Mucosa of rectum (tissue), 2 donors: Measurements from ENCODE around the gene CSNK1G1.
"Not testable (repeated sequence)": the region's sequence is repeated elsewhere in the genome, so short reads cannot be mapped to it uniquely, and the experiment has no call there.

Experiments used
- H3K27ac ChIP-seq, 2 donors: one replicate each; pipeline ENCODE4 v1.7.0; 2013; ENCODE audit warnings: inconsistent platforms in 2 of 2, low read depth in 2 of 2, low read length in 2 of 2
- H3K27me3 ChIP-seq, 2 donors: one replicate each; pipeline ENCODE4 v1.7.0; 2013; ENCODE audit warnings: low read length in 2 of 2; ENCODE audit not compliant: control insufficient read depth in 2 of 2, insufficient read depth in 2 of 2
- H3K36me3 ChIP-seq, 2 donors: one replicate each; pipeline ENCODE4 v1.7.0; 2013; ENCODE audit warnings: low read length in 2 of 2; ENCODE audit not compliant: control insufficient read depth in 2 of 2, insufficient read depth in 2 of 2
- H3K4me1 ChIP-seq, 2 donors: one replicate each; pipeline ENCODE4 v1.7.0; 2013; ENCODE audit warnings: low read length in 2 of 2, mild to moderate bottlenecking in 1 of 2; ENCODE audit not compliant: control insufficient read depth in 2 of 2, insufficient read depth in 2 of 2
- H3K4me3 ChIP-seq, 2 donors: one replicate each; pipeline ENCODE4 v1.7.0; 2013; ENCODE audit warnings: low read length in 2 of 2
- H3K9ac ChIP-seq, 2 donors: one replicate each; pipeline ENCODE4 v1.7.0; 2013; ENCODE audit warnings: low read length in 2 of 2, low read depth in 1 of 2, mild to moderate bottlenecking in 1 of 2
- H3K9me3 ChIP-seq, 2 donors: one replicate each; pipeline ENCODE4 v1.7.0; 2013; ENCODE audit warnings: low read length in 2 of 2; ENCODE audit not compliant: control insufficient read depth in 2 of 2
- donor health status: healthy.
- donor health status: Normal muscosa, but diverticular disease.

CSNK1G1 gene

GRCh38 chr15:64349375-64349774 lies 6.6 kb downstream of the CSNK1G1 start:
- Histone ChIP-seq H3K9ac (no peak overlapping the region), H3K4me1 (no peaks in the 10 kb centered on the region), H3K36me3 (peaks cover 0 to 4% of the 10 kb centered on the region in 2 donors), H3K27me3 (no peaks in the 10 kb centered on the region), H3K4me3 (no peak overlapping the region), H3K27ac (no peak overlapping the region), H3K9me3 (no peaks in the 10 kb centered on the region)

- H3K27me3 ChIP-seq: no peaks in the 10 kb centered on the region
- peaks cover 0 to 4% of the 10 kb centered on the region in 2 donors for H3K36me3 ChIP-seq
- no peaks in the 10 kb centered on the region for H3K9me3 ChIP-seq
- no peak overlapping the region for H3K27ac ChIP-seq
- H3K4me1 ChIP-seq: no peaks in the 10 kb centered on the region
- H3K9ac ChIP-seq: no peak overlapping the region
- no peak overlapping the region for H3K4me3 ChIP-seq
These were observed 7.5 kb downstream of the CSNK1G1 start for GRCh38 chr15:64348455-64348854.

- not testable (repeated sequence) for H3K27me3 ChIP-seq, H3K27ac ChIP-seq, H3K9ac ChIP-seq, H3K4me1 ChIP-seq, H3K4me3 ChIP-seq, H3K36me3 ChIP-seq, H3K9me3 ChIP-seq
These were observed 9.7 kb downstream of the CSNK1G1 start for GRCh38 chr15:64346242-64346641.

- H3K36me3 ChIP-seq: peaks cover 0 to 8% of the 10 kb centered on the region in 2 donors
- H3K9me3 ChIP-seq: no peaks in the 10 kb centered on the region
- no peak overlapping the region for H3K4me3 ChIP-seq
- H3K27ac ChIP-seq: no peak overlapping the region
- H3K9ac ChIP-seq: no peak overlapping the region
- no peaks in the 10 kb centered on the region for H3K27me3 ChIP-seq
- H3K4me1 ChIP-seq: peaks cover 0 to 3% of the 10 kb centered on the region in 2 donors
These were observed 11.2 kb downstream of the CSNK1G1 start for GRCh38 chr15:64344651-64345294.

GRCh38 chr15:64343841-64344240 lies 12.1 kb downstream of the CSNK1G1 start:
- no peak overlapping the region for H3K27ac ChIP-seq
- H3K4me3 ChIP-seq: no peak overlapping the region
- peaks cover 0 to 8% of the 10 kb centered on the region in 2 donors for H3K36me3 ChIP-seq
- peaks cover 0 to 3% of the 10 kb centered on the region in 2 donors for H3K4me1 ChIP-seq
- H3K9ac ChIP-seq: no peak overlapping the region
- H3K9me3 ChIP-seq: no peaks in the 10 kb centered on the region
- no peaks in the 10 kb centered on the region for H3K27me3 ChIP-seq

- Histone ChIP-seq H3K4me1 (peaks cover 0 to 3% of the 10 kb centered on the region in 2 donors), H3K4me3 (no peak overlapping the region), H3K36me3 (peaks cover 0 to 4% of the 10 kb centered on the region in 2 donors), H3K27ac (no peak overlapping the region), H3K9me3 (no peaks in the 10 kb centered on the region), H3K9ac (no peak overlapping the region), H3K27me3 (no peaks in the 10 kb centered on the region)
These were observed 12.8 kb downstream of the CSNK1G1 start for GRCh38 chr15:64343222-64343621.

- H3K4me3 ChIP-seq: no peak overlapping the region
- no peak overlapping the region for H3K27ac ChIP-seq
- H3K27me3 ChIP-seq: no peaks in the 10 kb centered on the region
- peaks cover 0 to 4% of the 10 kb centered on the region in 2 donors for H3K36me3 ChIP-seq
- H3K4me1 ChIP-seq: peaks cover 0 to 3% of the 10 kb centered on the region in 2 donors
- H3K9me3 ChIP-seq: no peaks in the 10 kb centered on the region
- H3K9ac ChIP-seq: no peak overlapping the region
These were observed 14.0 kb downstream of the CSNK1G1 start for GRCh38 chr15:64341961-64342360.

- Histone ChIP-seq H3K9me3 (no peaks in the 10 kb centered on the region), H3K27ac (peak overlapping the region in 1 of 2 donors; percentile 29), H3K4me1 (peaks cover 0 to 3% of the 10 kb centered on the region in 2 donors), H3K4me3 (no peak overlapping the region), H3K36me3 (peaks cover 0 to 4% of the 10 kb centered on the region in 2 donors), H3K9ac (no peak overlapping the region), H3K27me3 (no peaks in the 10 kb centered on the region)
These were observed 15.6 kb downstream of the CSNK1G1 start for GRCh38 chr15:64340355-64340754.

- Histone ChIP-seq H3K36me3 (peaks cover 0 to 4% of the 10 kb centered on the region in 2 donors), H3K4me1 (peaks cover 0 to 3% of the 10 kb centered on the region in 2 donors), H3K27ac (no peak overlapping the region), H3K4me3 (no peak overlapping the region), H3K9me3 (no peaks in the 10 kb centered on the region), H3K9ac (no peak overlapping the region), H3K27me3 (no peaks in the 10 kb centered on the region)
These were observed 18.2 kb downstream of the CSNK1G1 start for GRCh38 chr15:64337761-64338160.

GRCh38 chr15:64333986-64334929 lies 21.7 kb downstream of the CSNK1G1 start:
- Histone ChIP-seq H3K9me3 (no peaks in the 10 kb centered on the region), H3K36me3 (no peaks in the 10 kb centered on the region), H3K9ac (no peak overlapping the region), H3K27ac (no peak overlapping the region), H3K4me3 (no peak overlapping the region), H3K4me1 (no peaks in the 10 kb centered on the region), H3K27me3 (no peaks in the 10 kb centered on the region)
